ENCODE measurements around the gene CTSO. TPM values are rescaled to one million over a fixed set of nuclear protein-coding genes. Genes with fewer than 3 reads are reported as not detected.
A peak's percentile ranks its signal among the peaks of the same experiment; 100 is the strongest.

CTSO gene, protein sequence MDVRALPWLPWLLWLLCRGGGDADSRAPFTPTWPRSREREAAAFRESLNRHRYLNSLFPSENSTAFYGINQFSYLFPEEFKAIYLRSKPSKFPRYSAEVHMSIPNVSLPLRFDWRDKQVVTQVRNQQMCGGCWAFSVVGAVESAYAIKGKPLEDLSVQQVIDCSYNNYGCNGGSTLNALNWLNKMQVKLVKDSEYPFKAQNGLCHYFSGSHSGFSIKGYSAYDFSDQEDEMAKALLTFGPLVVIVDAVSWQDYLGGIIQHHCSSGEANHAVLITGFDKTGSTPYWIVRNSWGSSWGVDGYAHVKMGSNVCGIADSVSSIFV
- polyA plus RNA-seq (ENCODE audit: insufficient read length) = 43.3 TPM
- long read RNA-seq, donor 1, transcript CTSO-201 (8 exons, 2,954 nt) = major isoform, 13 of 18 reads
- long read RNA-seq, donor 1, partial matches to known transcripts = 5 of 18 reads
- long read RNA-seq, donor 1, other reads (novel, unspliced or antisense) = 0 of 18 reads
- long read RNA-seq, donor 2, transcript CTSO-201 (8 exons, 2,954 nt) = major isoform, 10 of 10 reads
- long read RNA-seq, donor 2, partial matches to known transcripts = 0 of 10 reads
- long read RNA-seq, donor 2, other reads (novel, unspliced or antisense) = 0 of 10 reads
- long read RNA-seq, donor 3, partial matches to known transcripts = 6 of 10 reads
- long read RNA-seq, donor 3, other reads (novel, unspliced or antisense) = 0 of 10 reads
- long read RNA-seq, donor 4 = 0 reads
- long read RNA-seq, donor 5, transcript CTSO-201 (8 exons, 2,954 nt) = major isoform, 13 of 21 reads
- long read RNA-seq, donor 5, partial matches to known transcripts = 8 of 21 reads
- long read RNA-seq, donor 5, other reads (novel, unspliced or antisense) = 0 of 21 reads
- long read RNA-seq, donor 6, transcript CTSO-201 (8 exons, 2,954 nt) = major isoform, 9 of 9 reads
- long read RNA-seq, donor 6, partial matches to known transcripts = 0 of 9 reads
- long read RNA-seq, donor 6, other reads (novel, unspliced or antisense) = 0 of 9 reads
- long read RNA-seq, donor 7, transcript CTSO-201 (8 exons, 2,954 nt) = major isoform, 18 of 23 reads
- long read RNA-seq, donor 7, partial matches to known transcripts = 5 of 23 reads
- long read RNA-seq, donor 7, other reads (novel, unspliced or antisense) = 0 of 23 reads
- long read RNA-seq, donor 8, transcript CTSO-201 (8 exons, 2,954 nt) = major isoform, 7 of 12 reads
- long read RNA-seq, donor 8, partial matches to known transcripts = 5 of 12 reads
- long read RNA-seq, donor 8, other reads (novel, unspliced or antisense) = 0 of 12 reads

DNA sequence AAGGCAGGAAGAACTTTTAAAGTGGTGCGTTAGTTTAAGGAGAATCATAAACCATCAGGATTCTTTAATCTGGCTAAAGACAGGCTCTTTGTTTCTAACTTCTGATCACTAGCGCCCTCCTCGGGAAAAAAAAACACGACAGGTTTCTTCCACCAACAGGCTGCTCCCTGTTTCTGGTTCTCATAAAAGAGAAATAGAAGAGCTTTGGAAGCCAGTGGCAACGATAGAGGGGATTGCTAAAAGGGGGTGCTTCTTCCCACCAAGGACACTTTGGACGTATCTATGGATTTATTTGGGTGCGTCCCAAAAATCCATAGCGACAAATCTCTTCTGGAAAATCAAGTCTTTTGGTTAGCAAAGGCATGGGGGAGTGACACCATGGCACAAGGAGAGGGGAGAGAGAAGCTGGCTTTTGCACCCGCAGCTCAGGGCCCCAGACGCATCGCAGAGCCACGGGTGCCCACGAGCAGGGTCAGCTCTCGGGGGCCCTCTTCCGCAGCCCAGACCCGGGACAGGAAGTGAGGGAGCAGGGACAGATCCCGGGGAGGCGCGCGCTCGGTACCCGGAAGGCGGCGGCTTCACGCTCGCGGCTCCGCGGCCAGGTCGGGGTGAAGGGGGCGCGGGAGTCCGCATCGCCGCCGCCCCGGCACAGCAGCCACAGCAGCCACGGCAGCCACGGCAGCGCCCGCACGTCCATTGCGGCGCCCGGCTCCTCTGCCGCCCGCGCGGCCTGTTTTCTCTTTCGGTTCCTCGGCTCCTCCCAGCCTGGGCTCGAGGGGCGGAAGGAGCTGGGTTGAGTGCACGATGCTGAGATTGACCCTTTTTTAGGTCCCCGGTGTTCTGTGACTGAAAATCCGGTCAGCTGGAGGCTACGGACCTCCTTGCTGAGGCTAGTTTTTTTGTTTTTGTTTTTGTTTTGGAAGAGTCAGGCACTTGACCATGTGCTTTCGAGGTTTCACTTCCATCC is at the start of gene CTSO:
Gene CTSO, minus strand, starts transcription at position 716 of the 967 bp plus-strand sequence. Its CDS starts 19 bp downstream, at position 697.
- peak; percentile 92 for DNase-seq

DNA sequence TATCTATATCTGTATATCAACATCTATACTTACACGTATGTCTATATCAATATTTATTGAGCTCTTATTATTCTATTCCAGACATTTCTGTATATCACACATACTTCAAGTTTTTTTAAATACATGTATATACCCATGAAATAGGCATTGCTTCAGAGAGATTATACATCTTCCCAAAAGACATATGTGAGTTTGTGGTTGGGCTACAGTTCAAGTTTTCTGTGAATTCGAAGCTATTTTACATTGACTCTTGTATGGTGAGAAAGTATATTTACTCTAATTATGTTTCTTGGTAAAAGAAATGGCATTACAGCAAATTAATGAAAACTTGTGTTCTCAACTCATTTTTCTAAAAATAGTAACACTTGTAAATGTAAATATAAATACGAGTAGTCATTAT is 46.8 kb upstream of the CTSO start:
- no peak for DNase-seq

- DNase-seq = peak; percentile 28
Observed at GRCh38 chr4:155999725-156000124, 46.1 kb upstream of the CTSO start.

DNA sequence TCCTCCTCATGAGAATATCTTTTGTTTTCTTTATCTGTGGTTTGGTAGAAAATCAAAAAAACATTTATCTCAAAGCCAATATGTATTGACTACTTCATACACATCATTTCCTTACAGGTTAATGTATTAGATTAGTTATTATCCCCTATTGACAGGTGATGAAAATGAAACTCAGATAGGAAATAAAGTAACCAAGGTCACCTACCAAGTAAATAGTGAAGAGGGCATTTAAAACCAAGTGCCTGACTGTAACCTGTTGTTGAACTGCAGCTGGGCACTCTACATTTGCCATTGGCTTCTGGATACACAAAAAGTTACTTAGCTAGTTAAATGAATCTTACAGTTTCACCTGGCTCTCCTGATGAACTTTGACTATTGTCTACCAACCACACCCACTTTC is 41.4 kb upstream of the CTSO start:
- DNase-seq = no peak

GRCh38 chr4:155984106-155984797 is 30.6 kb upstream of the CTSO start:
- no peak for DNase-seq

DNA sequence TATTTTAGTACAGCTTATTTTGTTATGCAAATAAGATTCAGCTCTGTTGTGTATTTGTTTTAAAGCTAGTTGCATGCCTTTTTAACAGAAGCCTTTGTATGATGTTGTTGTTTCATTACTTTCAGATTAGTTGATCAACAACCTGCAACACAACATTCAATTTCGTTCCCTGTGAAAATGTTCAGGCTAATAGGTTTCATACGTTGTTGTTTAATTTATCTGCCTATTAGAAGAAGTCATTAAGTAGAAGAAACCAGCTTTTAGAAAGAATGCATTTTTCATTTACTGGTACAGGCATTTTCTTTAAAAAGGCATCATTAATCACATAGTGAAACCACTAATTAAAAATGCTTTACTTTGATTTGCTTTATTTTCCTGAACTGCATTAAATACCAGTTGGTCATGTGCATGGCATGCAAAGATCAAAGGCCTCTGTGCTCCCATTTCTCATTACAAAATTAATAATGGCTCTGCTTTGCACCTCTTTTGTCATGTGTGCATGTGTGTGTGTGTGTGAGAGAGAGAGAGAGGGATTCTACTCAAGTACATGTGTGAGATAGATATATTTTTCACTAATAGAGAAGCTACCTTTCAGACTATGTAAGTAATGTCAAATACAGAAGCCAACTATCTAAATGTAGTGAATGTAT is 29.2 kb upstream of the CTSO start:
- no peak for DNase-seq

DNA sequence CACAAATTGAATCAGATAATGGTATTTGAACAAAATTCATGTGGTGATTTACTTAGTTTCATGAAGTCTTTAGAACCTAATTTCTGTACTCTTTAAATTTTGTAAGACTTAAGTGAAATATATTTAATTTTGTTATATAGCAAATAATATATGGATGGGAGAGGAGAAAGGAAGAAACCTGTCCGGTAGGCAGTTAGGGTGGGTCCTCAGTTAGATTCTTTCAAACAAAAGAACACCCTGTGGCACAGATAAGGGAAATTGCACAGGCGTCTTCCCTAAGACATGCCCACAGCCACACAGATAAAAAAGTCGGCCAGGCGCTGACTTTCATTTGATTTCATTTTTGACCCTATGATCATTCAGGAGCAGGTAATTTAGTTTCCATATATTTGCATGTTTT is 25.1 kb upstream of the CTSO start:
- DNase-seq = no peak

- DNase-seq = no peak
Observed at GRCh38 chr4:155975511-155975910, 21.8 kb upstream of the CTSO start.

GRCh38 chr4:155974996-155975395 is 21.3 kb upstream of the CTSO start:
- DNase-seq = no peak

DNA sequence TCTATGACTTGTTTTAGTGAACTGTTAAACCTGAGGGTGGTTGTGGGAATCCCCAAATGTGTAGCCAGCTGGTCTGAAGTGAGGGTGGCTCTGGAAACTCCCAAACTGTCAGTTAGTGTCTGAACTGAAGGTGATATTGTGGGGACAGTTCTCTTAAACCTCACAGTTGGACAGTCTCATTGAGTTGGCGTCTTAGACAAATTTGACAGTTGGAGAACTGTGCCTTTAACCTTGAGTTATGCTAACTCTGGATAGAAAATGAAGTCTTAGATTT is 20.7 kb upstream of the CTSO start:
- DNase-seq = no peak

DNA sequence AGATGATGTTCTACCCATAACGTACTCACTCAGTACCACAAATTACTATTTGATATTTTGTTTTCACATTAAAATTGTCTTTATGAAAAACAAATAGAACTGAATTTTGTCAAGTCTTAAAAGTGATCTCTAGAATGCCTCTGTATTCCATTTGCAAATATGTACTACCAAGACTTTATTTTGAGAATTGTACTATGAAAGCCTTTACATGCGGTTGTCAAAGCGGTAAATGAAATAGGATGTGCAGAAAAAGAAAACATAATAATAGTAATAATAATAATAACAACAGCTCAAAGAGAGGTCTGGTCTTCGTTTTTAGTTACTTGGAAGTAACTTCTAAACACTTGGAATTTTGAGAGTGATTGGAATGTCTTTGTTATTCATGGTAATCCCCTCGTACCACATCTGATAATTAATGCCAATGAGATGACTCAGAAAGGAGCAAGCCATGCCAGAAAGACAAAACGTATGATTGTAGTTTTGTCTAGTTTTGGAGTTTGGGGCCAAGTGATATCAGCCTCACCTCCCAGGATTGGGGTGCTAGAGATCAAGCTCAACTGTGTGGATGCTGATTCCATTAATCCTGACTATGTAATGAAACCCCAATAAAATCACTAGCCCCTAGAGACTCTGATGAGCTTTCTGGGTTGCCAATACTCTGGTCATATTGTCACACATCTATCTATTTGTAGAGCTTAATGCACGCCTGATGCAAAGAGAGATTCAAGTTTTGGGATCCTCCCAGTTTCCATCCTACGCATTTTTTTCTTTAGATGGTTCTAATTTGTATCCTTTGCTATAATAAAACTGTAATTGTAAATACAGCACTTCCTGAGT is 20.2 kb upstream of the CTSO start:
- DNase-seq = no peak

GRCh38 chr4:155972098-155972497 is 18.4 kb upstream of the CTSO start:
- DNase-seq = no peak

- DNase-seq = no peak
Observed at GRCh38 chr4:155966731-155967395, 13.2 kb upstream of the CTSO start.

DNA sequence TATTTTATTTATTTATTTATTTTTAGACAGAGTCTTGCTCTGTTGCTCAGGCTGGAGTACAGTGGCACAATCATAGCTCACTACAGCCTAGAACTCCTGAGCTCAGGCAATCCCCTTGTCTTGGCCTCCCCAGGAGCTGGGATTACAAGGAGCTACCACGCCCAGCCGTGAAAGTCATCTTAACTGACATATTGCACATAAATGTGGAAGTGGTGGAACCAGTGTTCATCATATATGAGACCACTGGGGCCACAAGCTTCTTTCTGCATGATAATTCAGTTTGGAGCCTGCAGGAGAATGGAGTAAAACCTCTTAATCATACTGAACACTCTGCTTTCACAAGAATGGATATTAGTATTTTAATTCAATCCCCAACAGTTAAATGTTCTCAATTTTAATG is 12.5 kb upstream of the CTSO start:
- no peak for DNase-seq

- no peak for DNase-seq
Observed at GRCh38 chr4:155964016-155964891, 10.6 kb upstream of the CTSO start.

DNA sequence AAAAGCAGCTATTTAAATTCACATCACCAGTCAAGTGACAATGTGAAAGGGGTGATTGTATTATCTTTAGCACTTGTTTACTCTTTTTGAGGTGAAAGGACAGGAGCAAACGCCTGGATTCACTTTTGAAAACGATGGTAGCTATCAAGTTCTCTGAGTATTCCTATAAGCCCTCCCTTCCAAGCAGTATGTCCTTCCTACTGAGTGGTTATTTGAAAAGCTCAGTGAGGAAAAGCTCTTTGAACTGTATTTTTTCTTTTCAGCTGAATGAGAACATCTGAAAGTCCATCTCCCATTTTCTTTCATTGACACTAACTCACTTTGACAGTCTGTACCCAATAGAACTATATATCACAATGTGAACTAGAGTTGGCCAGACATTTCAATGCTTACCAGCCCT is 9.1 kb upstream of the CTSO start:
- no peak for DNase-seq

DNA sequence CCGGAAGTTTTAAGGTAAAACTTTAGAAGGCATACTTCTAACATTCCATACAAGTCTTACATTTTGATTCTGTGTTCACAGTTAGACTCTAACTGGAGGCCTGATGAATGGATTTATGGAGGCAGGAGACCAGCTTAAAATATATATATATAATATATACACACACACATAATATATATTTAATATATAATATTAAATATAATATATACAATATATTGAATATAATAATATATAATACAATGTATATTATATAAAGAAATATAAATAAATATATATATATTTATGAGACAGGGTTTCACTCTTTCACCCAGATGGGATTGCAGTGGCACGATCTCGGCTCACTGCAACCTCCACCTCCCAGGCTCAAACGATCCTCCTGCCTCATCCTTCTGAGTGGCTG is 7.9 kb upstream of the CTSO start:
- no peak for DNase-seq

DNA sequence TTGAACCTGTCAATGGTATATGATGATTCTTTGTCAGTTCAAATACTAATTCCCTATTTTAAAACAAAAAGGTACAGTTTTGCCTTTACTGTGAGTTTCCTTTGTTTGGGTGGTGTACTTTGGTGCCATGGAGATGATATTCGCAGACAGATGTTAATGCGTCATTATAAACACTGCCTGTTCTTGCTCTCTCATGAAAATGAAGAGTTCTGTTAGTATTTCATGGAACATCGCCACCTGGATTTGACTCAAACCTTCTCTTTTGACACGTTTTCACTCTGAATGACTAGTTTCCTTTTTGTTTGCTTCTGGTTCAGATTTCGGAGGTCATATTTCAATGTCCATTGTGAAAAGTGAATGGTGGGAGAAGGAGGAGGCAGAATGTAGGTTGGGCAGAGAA is 6.9 kb upstream of the CTSO start:
- no peak for DNase-seq
